AG09309 (cell line): ENCODE measurements around the gene CSNK2A1.

Experiments used
- DNase-seq: peaks from one replicate; pipeline ENCODE4 v3.0.0-alpha.2; 2010; ENCODE audit warnings: low read depth
- H3K4me3 ChIP-seq: 2 replicates; pipeline ENCODE4 v1.5.1; 2011; ENCODE audit warnings: mild to moderate bottlenecking, low read depth, low read length, moderate library complexity; ENCODE audit not compliant: control insufficient read depth
- TF ChIP-seq, protein P1 (sequence below): IDR thresholded peaks from 2 replicates; pipeline ENCODE4 v1.5.1; 2011; ENCODE audit warnings: mild to moderate bottlenecking, low read depth, low read length, inconsistent platforms; ENCODE audit not compliant: insufficient read depth, control insufficient read depth; ENCODE audit errors: missing control alignments

Gene CSNK2A1

DNA sequence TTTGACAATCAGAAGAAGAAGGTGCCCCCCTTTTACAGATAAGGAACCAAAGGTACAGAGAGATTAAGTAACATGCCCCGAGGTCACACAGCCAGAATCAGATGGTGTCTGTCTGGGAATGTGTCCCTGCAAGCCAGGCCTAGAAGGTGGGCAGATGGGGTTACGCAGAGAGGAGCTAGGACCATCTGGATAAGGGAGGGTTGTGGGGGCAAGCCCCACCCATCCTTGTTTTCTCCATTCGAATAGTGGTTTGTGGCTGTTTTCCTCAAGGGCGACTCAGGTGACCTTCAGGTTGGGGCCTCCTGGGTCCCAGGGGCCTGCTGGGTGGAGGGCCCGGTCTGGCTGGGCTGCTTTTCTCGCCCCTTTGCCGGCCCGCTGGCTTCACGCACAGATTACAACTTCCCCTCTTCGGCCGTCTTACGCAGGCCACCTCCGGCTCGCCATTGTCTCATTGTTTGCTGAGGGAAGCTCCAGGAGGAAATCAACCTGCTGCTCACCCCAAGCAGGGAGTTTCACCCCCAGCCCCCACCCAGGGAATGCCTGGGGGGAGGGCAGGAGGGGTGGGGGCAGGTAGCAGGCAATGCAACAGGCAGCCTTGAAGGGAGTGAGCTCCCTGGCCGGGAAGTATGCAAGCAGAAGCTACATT is 30.8 kb upstream of the CSNK2A1 start:
- DNase-seq = no peak
- H3K4me3 ChIP-seq = no peak overlapping the region
- TF ChIP-seq, protein P1, sequence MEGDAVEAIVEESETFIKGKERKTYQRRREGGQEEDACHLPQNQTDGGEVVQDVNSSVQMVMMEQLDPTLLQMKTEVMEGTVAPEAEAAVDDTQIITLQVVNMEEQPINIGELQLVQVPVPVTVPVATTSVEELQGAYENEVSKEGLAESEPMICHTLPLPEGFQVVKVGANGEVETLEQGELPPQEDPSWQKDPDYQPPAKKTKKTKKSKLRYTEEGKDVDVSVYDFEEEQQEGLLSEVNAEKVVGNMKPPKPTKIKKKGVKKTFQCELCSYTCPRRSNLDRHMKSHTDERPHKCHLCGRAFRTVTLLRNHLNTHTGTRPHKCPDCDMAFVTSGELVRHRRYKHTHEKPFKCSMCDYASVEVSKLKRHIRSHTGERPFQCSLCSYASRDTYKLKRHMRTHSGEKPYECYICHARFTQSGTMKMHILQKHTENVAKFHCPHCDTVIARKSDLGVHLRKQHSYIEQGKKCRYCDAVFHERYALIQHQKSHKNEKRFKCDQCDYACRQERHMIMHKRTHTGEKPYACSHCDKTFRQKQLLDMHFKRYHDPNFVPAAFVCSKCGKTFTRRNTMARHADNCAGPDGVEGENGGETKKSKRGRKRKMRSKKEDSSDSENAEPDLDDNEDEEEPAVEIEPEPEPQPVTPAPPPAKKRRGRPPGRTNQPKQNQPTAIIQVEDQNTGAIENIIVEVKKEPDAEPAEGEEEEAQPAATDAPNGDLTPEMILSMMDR = no peak

DNA sequence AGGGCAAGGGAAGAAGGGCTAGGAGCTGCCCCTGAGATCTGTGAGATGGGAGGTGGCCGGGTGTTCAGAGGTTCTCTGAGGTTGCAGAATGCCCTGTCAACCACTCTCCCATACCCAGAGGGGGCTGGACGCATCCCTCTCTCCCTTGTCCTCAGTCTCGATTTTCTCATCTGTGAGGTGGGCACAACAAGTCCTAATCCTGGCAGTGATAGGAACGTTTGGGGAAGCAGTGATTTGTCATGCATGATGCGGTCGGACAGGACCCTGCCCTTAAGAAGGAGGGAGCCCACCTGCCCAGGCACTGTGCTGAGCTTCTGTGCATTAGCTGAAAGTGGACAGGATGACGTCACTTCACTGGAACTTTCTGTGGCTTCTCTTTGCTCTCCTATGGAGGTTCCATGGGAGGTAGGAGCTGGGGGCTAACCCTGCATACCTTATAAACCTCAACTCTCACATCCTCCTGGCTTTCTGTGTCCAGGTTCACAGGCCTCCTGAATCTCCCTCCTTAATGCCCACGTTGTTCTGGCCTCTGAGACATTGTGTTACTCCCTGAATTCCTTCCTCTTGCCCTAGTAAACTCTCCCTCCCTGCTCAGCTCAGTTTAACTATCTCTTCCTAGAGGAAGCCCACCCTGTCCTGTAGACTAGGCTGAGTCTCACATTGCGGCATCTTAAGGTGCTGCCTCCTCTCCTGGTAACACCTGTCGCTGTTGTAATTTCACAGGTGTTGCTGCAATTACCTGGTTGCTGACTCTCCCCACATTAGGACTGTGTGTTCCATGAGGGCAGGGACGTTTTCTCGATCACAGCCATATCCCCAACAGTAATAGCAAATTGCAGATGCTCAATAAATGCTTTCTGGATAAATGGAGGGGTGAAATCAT is 30.1 kb upstream of the CSNK2A1 start:
- no peak overlapping the region for H3K4me3 ChIP-seq
- DNase-seq = no peak
- TF ChIP-seq, protein P1 = no peak

DNA sequence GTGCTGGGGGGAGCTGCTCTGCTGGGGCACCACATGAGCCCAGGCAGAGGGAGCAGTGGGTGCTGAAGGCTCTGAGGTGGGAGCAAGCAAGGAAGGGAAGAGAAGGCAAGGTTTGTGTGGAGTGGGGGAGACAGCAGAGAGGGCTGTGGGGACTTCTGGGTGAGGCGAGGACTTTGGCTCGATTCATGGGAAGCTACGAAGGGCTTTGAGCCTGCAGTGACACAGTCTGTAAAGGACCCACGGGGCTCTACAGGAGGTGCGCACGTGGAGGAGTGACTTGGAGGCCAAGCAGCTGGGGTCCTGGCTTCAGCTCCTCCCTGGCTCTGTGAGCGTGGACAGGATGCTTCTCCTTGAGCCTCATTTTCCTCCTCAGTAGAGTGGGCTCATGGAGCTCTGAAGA is 29.1 kb upstream of the CSNK2A1 start:
- TF ChIP-seq, protein P1 = no peak
- no peak overlapping the region for H3K4me3 ChIP-seq
- DNase-seq = no peak

DNA sequence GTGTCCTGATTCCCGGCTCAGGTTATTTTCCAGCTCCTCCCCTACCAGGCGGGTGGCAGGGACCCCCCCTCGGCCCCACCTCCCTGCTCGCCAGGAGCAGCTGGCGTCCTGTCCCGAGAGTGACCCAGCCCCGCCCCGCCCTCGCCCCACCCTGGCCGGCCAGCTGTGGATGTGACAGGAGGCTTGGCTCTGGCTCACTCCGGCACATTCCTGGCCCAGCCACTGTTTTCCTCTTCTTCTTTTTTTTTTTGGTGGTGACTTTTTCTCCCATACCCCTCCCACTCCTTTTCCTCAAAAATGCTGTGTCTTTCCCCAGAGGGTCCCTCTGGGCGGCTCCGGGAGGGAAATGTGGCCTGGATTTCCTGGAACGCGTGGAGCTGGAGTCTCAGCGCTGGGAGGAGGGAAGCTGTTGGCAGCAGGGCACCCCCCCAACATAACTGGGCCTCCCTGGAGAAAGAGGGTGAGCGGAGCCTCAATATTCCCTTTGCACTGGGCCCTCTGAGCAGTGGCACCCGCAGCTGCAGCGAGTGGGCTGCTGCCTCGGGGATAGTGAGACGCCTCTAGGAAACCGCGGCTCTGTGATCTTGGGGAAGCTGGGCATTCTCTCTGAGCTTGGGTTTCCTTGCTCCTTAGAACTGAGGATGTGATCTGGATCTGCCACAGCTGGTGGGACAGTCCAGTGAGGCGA is 28.3 kb upstream of the CSNK2A1 start:
- H3K4me3 ChIP-seq = no peak overlapping the region
- TF ChIP-seq, protein P1 = no peak
- no peak for DNase-seq

DNA sequence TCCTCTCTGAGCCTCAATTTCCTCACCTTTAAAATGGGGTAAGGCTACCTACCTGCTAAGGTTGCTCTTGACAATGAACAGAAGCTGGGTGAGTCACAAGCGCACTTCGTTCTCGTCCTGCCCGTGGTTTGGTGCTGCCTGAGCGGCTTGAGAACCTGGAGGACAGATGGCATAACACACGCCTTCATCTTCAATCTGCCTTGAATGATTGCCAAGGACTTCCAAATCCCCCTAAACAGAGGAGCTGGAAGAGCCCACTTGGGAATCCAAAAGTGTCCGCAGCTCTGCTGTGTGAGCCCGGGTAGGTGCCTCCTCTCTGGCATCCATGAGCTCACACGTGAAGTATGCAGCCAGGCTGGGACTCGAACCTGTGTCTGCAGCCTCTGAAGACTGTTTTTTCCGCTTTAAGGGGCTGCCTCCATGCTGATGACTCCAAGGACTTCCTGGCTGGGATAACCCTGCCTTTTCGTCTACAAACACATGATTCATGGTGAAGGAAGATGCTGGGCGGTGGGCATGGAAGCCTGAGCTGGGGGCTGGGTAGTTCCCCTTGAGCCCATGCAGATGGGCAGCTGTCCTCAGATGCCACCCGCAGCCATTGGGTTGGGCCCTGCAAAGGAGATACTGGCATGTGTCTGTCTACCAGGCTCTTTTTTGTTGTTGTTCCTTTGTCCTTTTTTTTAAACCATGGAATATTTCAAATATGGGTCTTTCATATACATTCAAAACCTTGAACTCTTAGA is 25.3 kb upstream of the CSNK2A1 start:
- no peak for DNase-seq
- TF ChIP-seq, protein P1 = no peak
- no peak overlapping the region for H3K4me3 ChIP-seq

DNA sequence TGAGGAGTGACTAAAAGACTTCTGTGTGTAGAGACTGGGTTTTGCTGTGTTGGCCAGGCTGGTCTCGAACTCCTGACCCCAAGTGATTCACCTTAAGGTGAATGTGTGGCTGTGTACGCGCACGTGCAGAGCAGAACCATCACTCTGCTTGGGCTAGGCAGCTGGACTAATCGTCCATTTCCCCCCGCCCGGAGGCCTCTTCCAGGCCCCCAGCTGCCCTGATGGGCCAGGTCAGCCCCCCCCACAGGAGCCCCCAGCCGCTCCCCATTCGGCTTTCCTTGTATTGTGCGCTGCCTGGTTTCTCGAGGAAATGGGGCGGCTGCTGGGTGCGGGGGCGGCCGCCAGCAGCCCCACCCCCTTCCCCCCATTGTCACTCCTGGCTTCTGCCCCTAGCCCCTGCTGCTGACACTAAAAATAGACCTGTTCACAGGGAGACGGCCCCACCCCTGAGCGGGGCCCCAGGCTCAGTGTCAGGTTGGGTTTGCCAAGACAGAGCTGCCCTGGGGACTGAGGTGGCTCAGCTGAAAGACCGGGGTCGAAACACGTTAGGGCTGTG is 24.6 kb upstream of the CSNK2A1 start:
- TF ChIP-seq, protein P1 = no peak
- DNase-seq = no peak
- no peak overlapping the region for H3K4me3 ChIP-seq
